Prostate gland (tissue), 2 donors: ENCODE data around the gene ERP44.

ENCODE experiments used
- POLR2AphosphoS5 ChIP-seq: sonication (generic); formaldehyde crosslinking; IDR thresholded peaks from one replicate; pipeline ENCODE4 v1.6.1; 2017; ENCODE audit warnings: antibody characterized with exemption
- TF ChIP-seq, protein P1 (sequence below), 4 experiments: fragments of 200-600 bp in 2 of 4; fragments of 450-650 bp in 2 of 4; sonication (generic) in 2 of 4; IDR thresholded peaks; 1 replicate in 3 of 4; 2 replicates in 1 of 4; pipeline ENCODE4 v1.5.1; 2016 to 2019; ENCODE audit warnings: antibody characterized with exemption in 4 of 4, mild to moderate bottlenecking in 2 of 4, moderate library complexity in 2 of 4

GRCh38 chr9:100111235-100111634 lies 12.4 kb upstream of the ERP44 start:
- TF ChIP-seq, protein P1, sequence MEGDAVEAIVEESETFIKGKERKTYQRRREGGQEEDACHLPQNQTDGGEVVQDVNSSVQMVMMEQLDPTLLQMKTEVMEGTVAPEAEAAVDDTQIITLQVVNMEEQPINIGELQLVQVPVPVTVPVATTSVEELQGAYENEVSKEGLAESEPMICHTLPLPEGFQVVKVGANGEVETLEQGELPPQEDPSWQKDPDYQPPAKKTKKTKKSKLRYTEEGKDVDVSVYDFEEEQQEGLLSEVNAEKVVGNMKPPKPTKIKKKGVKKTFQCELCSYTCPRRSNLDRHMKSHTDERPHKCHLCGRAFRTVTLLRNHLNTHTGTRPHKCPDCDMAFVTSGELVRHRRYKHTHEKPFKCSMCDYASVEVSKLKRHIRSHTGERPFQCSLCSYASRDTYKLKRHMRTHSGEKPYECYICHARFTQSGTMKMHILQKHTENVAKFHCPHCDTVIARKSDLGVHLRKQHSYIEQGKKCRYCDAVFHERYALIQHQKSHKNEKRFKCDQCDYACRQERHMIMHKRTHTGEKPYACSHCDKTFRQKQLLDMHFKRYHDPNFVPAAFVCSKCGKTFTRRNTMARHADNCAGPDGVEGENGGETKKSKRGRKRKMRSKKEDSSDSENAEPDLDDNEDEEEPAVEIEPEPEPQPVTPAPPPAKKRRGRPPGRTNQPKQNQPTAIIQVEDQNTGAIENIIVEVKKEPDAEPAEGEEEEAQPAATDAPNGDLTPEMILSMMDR (IDR thresholded peaks at IDR 0.05), result no peak
- no peak for TF ChIP-seq POLR2AphosphoS5
